Panc1 (cell line): ENCODE results near the gene BRICD5. TPM values are rescaled to one million over a fixed set of nuclear protein-coding genes. Genes with fewer than 3 reads are reported as not detected.

ENCODE experiments used
- ATAC-seq: fragments of 200-7000 bp; cut with Tn5 transposase; 2 replicates; pipeline ENCODE4 v1.9.1; 2020; ENCODE audit warnings: mild to moderate bottlenecking, moderate library complexity
- BruUV-seq: library from RNA; stranded (reverse); fragments of 400-500 nt; replicated peaks from 2 replicates; lab custom pipeline; 2021; lab: Mats Ljungman, UMichigan
- CTCF ChIA-PET: fragments of 300-600 bp; sonication (Branson Sonifier 250); formaldehyde crosslinking; loops from one replicate; lab custom pipeline; 2022; ENCODE audit warnings: antibody characterized with exemption; lab: Charles Lee
- POLR2A ChIA-PET: fragments of 300-600 bp; sonication (Branson Sonifier 250); formaldehyde crosslinking; loops from one replicate; lab custom pipeline; 2022; ENCODE audit warnings: antibody characterized with exemption; lab: Charles Lee
- DNase-seq: peaks from one replicate; pipeline ENCODE4 v3.0.0-alpha.2; 2010; ENCODE audit warnings: low read depth, low spot score
- H3K27ac ChIP-seq: 2 replicates; pipeline ENCODE4 v1.5.1; 2011; ENCODE audit warnings: mild to moderate bottlenecking, low read length, inconsistent platforms
- H3K27me3 ChIP-seq: fragments of 200-500 bp; sonication (Bioruptor generic); 2 replicates; pipeline ENCODE4 v1.6.0; 2014; ENCODE audit warnings: low read length, inconsistent platforms; ENCODE audit not compliant: control insufficient read depth, insufficient read depth
- H3K36me3 ChIP-seq: fragments of 200-500 bp; sonication (Bioruptor generic); 2 replicates; pipeline ENCODE4 v1.5.1; 2014; ENCODE audit warnings: inconsistent platforms, mild to moderate bottlenecking, low read length, moderate library complexity; ENCODE audit not compliant: control insufficient read depth, insufficient read depth
- H3K4me1 ChIP-seq: 2 replicates; pipeline ENCODE4 v1.5.1; 2011; ENCODE audit warnings: inconsistent platforms, mild to moderate bottlenecking, low read length, moderate library complexity; ENCODE audit not compliant: control insufficient read depth, insufficient read depth
- H3K4me3 ChIP-seq, 2 experiments: 2 replicates each; pipeline ENCODE4 v1.5.1; 2011 to 2012; ENCODE audit warnings: low read depth in 2 of 2, low read length in 2 of 2, mild to moderate bottlenecking in 2 of 2, inconsistent platforms in 1 of 2, moderate library complexity in 1 of 2
- H3K9me3 ChIP-seq: fragments of 200-500 bp; sonication (Bioruptor generic); 2 replicates; pipeline ENCODE4 v1.5.1; 2014; ENCODE audit warnings: low read depth, mild to moderate bottlenecking, inconsistent platforms, low read length, moderate library complexity; ENCODE audit not compliant: control insufficient read depth, insufficient read depth
- CTCF ChIP-seq: fragments of 450-650 bp; IDR thresholded peaks from 2 replicates; pipeline ENCODE4 v1.5.1; 2017; ENCODE audit warnings: mild to moderate bottlenecking
- POLR2AphosphoS5 ChIP-seq: IDR thresholded peaks from 2 replicates; pipeline ENCODE4 v1.6.1; 2012; ENCODE audit warnings: mild to moderate bottlenecking, low read depth, low read length, moderate library complexity
- SIN3A ChIP-seq: IDR thresholded peaks from 2 replicates; pipeline ENCODE4 v1.6.1; 2012; ENCODE audit warnings: low read depth, mild to moderate bottlenecking, low read length, moderate library complexity, borderline replicate concordance; ENCODE audit not compliant: insufficient read depth
- TCF7L2 ChIP-seq: IDR thresholded peaks from 2 replicates; pipeline ENCODE4 v1.6.1; 2011; ENCODE audit warnings: mild to moderate bottlenecking, low read depth, low read length, inconsistent platforms
- in situ Hi-C: cut with HindIII; loops from 2 replicates; pipeline ENCODE4 v1.10.0; 2016; ENCODE audit warnings: low sequenced_read_pairs, low pct_unique_long_range_greater_than_20kb
- intact Hi-C: fragments of 100-400 bp; cut with micrococcal nuclease; formaldehyde crosslinking; loops from one replicate; pipeline ENCODE4 v1.10.0; 2022; ENCODE audit not compliant: unreplicated experiment
- total RNA-seq: library from RNA; stranded (reverse); gene quantifications from one replicate; pipeline ENCODE4 v1.2.1, GENCODE V29; 2021; ENCODE audit not compliant: unreplicated experiment
- TF ChIP-seq, protein P1 (sequence below), 2 experiments: IDR thresholded peaks; 2 replicates each; pipeline ENCODE4 v1.6.1; 2011 to 2012; ENCODE audit warnings: low read depth in 2 of 2, control low read depth in 1 of 2, low read length in 1 of 2, mild to moderate bottlenecking in 1 of 2, moderate library complexity in 1 of 2; ENCODE audit not compliant: insufficient read depth in 1 of 2

The BRICD5 gene
- total RNA-seq, 1 experiment from 2014 or later: 8.7 TPM

GRCh38 chr16:2172688-2173335 lies 37.9 kb downstream of the BRICD5 start:
- in situ Hi-C loops: no loop called here

GRCh38 chr16:2171601-2172178 lies 39.0 kb downstream of the BRICD5 start:
- no peaks in the 10 kb centered on the region for H3K9me3 ChIP-seq
- no peaks in the 10 kb centered on the region for H3K4me1 ChIP-seq
- ATAC-seq (no peak), DNase-seq (no peak)
- no peaks in the 10 kb centered on the region for H3K27me3 ChIP-seq
- peaks cover 3% of the 10 kb centered on the region; the same call in 1 of the 2 replicates for H3K36me3 ChIP-seq
- intact Hi-C loops: no loop called here
- TF ChIP-seq CTCF (no peak), SIN3A (no peak), TCF7L2 (no peak), POLR2AphosphoS5 (no peak)
- TF ChIP-seq, protein P1, sequence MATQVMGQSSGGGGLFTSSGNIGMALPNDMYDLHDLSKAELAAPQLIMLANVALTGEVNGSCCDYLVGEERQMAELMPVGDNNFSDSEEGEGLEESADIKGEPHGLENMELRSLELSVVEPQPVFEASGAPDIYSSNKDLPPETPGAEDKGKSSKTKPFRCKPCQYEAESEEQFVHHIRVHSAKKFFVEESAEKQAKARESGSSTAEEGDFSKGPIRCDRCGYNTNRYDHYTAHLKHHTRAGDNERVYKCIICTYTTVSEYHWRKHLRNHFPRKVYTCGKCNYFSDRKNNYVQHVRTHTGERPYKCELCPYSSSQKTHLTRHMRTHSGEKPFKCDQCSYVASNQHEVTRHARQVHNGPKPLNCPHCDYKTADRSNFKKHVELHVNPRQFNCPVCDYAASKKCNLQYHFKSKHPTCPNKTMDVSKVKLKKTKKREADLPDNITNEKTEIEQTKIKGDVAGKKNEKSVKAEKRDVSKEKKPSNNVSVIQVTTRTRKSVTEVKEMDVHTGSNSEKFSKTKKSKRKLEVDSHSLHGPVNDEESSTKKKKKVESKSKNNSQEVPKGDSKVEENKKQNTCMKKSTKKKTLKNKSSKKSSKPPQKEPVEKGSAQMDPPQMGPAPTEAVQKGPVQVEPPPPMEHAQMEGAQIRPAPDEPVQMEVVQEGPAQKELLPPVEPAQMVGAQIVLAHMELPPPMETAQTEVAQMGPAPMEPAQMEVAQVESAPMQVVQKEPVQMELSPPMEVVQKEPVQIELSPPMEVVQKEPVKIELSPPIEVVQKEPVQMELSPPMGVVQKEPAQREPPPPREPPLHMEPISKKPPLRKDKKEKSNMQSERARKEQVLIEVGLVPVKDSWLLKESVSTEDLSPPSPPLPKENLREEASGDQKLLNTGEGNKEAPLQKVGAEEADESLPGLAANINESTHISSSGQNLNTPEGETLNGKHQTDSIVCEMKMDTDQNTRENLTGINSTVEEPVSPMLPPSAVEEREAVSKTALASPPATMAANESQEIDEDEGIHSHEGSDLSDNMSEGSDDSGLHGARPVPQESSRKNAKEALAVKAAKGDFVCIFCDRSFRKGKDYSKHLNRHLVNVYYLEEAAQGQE (IDR thresholded peaks at IDR 0.05; ENCODE audit: insufficient read depth in 1 of 2, low read depth in 2 of 2, low read length in 1 of 2): no peak
- in situ Hi-C loops: no loop called here
- BruUV-seq: no TSS peak
- CTCF ChIA-PET: no interaction called here
- POLR2A ChIA-PET: no interaction called here
- no peak overlapping the region for H3K4me3 ChIP-seq
- H3K27ac ChIP-seq: no peak overlapping the region

More at GRCh38 chr16:2172688-2173335, 37.9 kb downstream of the BRICD5 start:
- Histone ChIP-seq H3K9me3 (no peaks in the 10 kb centered on the region), H3K36me3 (0 out of 2 replicates have a peak, but pooled peaks cover 2% of the 10 kb centered on the region), H3K4me3 (no peak overlapping the region), H3K4me1 (no peaks in the 10 kb centered on the region), H3K27me3 (no peaks in the 10 kb centered on the region), H3K27ac (no peak overlapping the region)
- intact Hi-C loops: no loop called here
- ATAC-seq (no peak), DNase-seq (no peak)
- ChIA-PET POLR2A (no interaction called here), CTCF (interaction anchor here (1.0 kb wide), 1 partner anchor 22 kb away, joined by 3 read pairs; no protein-coding TSS in a partner anchor)
- TF ChIP-seq TCF7L2 (no peak), CTCF (no peak), POLR2AphosphoS5 (no peak), SIN3A (no peak)
- TF ChIP-seq, protein P1 (IDR thresholded peaks at IDR 0.05; ENCODE audit: insufficient read depth in 1 of 2, low read depth in 2 of 2, low read length in 1 of 2): no peak
- no TSS peak for BruUV-seq
